Activated T-cell treated with anti-CD3 and anti-CD28 coated beads, Interleukin-2, amount 50 U/mL, for 4 hours (primary cell): Measurements from ENCODE around the gene AGO3. TPM values are rescaled to one million over a fixed set of nuclear protein-coding genes. Genes with fewer than 3 reads are reported as not detected.
"Not testable (repeated sequence)": the region's sequence is repeated elsewhere in the genome, so short reads cannot be mapped to it uniquely, and the experiment has no call there.

ENCODE experiments used
- ATAC-seq, 2 donors: fragments of 200-7000 bp; cut with Tn5 transposase; one replicate each; pipeline ENCODE4 v1.10.0; 2021
- DNase-seq: peaks from one replicate; pipeline ENCODE4 v3.0.0-alpha.2; 2020
- H3K27me3 Mint-ChIP-seq: one replicate; pipeline ENCODE4 v1.8.0; 2021; ENCODE audit warnings: low read depth, mixed read lengths
- H3K36me3 Mint-ChIP-seq: one replicate; pipeline ENCODE4 v1.8.0; 2022; ENCODE audit warnings: mixed read lengths; ENCODE audit not compliant: insufficient read depth
- H3K4me1 Mint-ChIP-seq: one replicate; pipeline ENCODE4 v1.8.0; 2021; ENCODE audit warnings: low read depth, mixed read lengths
- H3K4me3 Mint-ChIP-seq: one replicate; pipeline ENCODE4 v1.8.0; 2021; ENCODE audit warnings: mild to moderate bottlenecking, moderate library complexity, mixed read lengths
- H3K9me3 Mint-ChIP-seq: one replicate; pipeline ENCODE4 v1.8.0; 2021; ENCODE audit warnings: mixed read lengths
- total RNA-seq, 3 donors: library from RNA; stranded (reverse); gene quantifications; one replicate each; pipeline ENCODE4 v1.2.1, GENCODE V29; 2021

AGO3 gene
- total RNA-seq, 3 donors from 2014 or later, result 20.3 to 22.8 (median 21.9) TPM

GRCh38 chr1:36007741-36008140, 76.8 kb downstream of the AGO3 start:
- no peak for ATAC-seq

GRCh38 chr1:36008546-36009197, 77.8 kb downstream of the AGO3 start:
- Mint-ChIP-seq H3K4me1 (no peaks in the 10 kb centered on the region), H3K27me3 (no peaks in the 10 kb centered on the region), H3K9me3 (no peaks in the 10 kb centered on the region), H3K36me3 (peaks cover 19% of the 10 kb centered on the region), H3K4me3 (no peak overlapping the region)
- DNase-seq (no peak), ATAC-seq (no peak)

More at GRCh38 chr1:36007741-36008140, 76.8 kb downstream of the AGO3 start:
- H3K4me3 Mint-ChIP-seq, result no peak overlapping the region
- no peak for DNase-seq
- H3K4me1 Mint-ChIP-seq, result no peaks in the 10 kb centered on the region
- no peaks in the 10 kb centered on the region for H3K27me3 Mint-ChIP-seq
- H3K36me3 Mint-ChIP-seq, result peaks cover 15% of the 10 kb centered on the region
- no peaks in the 10 kb centered on the region for H3K9me3 Mint-ChIP-seq

- H3K4me1 Mint-ChIP-seq, result no peaks in the 10 kb centered on the region
- ATAC-seq, result no peak
- peaks cover 26% of the 10 kb centered on the region for H3K36me3 Mint-ChIP-seq
- no peaks in the 10 kb centered on the region for H3K27me3 Mint-ChIP-seq
- no peak for DNase-seq
- H3K4me3 Mint-ChIP-seq, result no peak overlapping the region
- no peaks in the 10 kb centered on the region for H3K9me3 Mint-ChIP-seq
Measured at GRCh38 chr1:36014722-36015220, 83.9 kb downstream of the AGO3 start.

GRCh38 chr1:36016686-36017085, 85.8 kb downstream of the AGO3 start:
- Mint-ChIP-seq H3K4me3 (no peak overlapping the region), H3K36me3 (peaks cover 30% of the 10 kb centered on the region), H3K4me1 (no peaks in the 10 kb centered on the region)

GRCh38 chr1:36023098-36023769, 92.3 kb downstream of the AGO3 start:
- Mint-ChIP-seq H3K4me1 (peaks cover 2% of the 10 kb centered on the region), H3K27me3 (no peaks in the 10 kb centered on the region), H3K9me3 (no peaks in the 10 kb centered on the region), H3K36me3 (peaks cover 26% of the 10 kb centered on the region), H3K4me3 (no peak overlapping the region)
- DNase-seq (no peak), ATAC-seq (peak; percentile 40 to 54)

More at GRCh38 chr1:36016686-36017085, 85.8 kb downstream of the AGO3 start:
- ATAC-seq (no peak), DNase-seq (no peak)
- H3K27me3 Mint-ChIP-seq, result no peaks in the 10 kb centered on the region
- no peaks in the 10 kb centered on the region for H3K9me3 Mint-ChIP-seq

- not testable (repeated sequence) for ATAC-seq, H3K4me1 Mint-ChIP-seq, DNase-seq, H3K9me3 Mint-ChIP-seq, H3K4me3 Mint-ChIP-seq, H3K27me3 Mint-ChIP-seq
- peaks cover 27% of the 10 kb centered on the region for H3K36me3 Mint-ChIP-seq
Measured at GRCh38 chr1:36024024-36024423, 93.1 kb downstream of the AGO3 start.

- peaks cover 25% of the 10 kb centered on the region for H3K36me3 Mint-ChIP-seq
- ATAC-seq, result no peak
- no peaks in the 10 kb centered on the region for H3K27me3 Mint-ChIP-seq
- no peak for DNase-seq
- H3K4me3 Mint-ChIP-seq, result no peak overlapping the region
- H3K9me3 Mint-ChIP-seq, result no peaks in the 10 kb centered on the region
- H3K4me1 Mint-ChIP-seq, result peaks cover 2% of the 10 kb centered on the region
Measured at GRCh38 chr1:36024847-36025246, 93.9 kb downstream of the AGO3 start.

GRCh38 chr1:36027766-36028165, 96.9 kb downstream of the AGO3 start:
- H3K4me1 Mint-ChIP-seq, result peaks cover 2% of the 10 kb centered on the region
- no peak for DNase-seq
- ATAC-seq, result no peak
- peaks cover 32% of the 10 kb centered on the region for H3K36me3 Mint-ChIP-seq
- H3K27me3 Mint-ChIP-seq, result no peaks in the 10 kb centered on the region
- no peaks in the 10 kb centered on the region for H3K9me3 Mint-ChIP-seq
- H3K4me3 Mint-ChIP-seq, result no peak overlapping the region

GRCh38 chr1:36031441-36031840, 100.5 kb downstream of the AGO3 start:
- ATAC-seq (no peak), DNase-seq (no peak)
- H3K4me1 Mint-ChIP-seq, result no peaks in the 10 kb centered on the region
- H3K9me3 Mint-ChIP-seq, result no peaks in the 10 kb centered on the region
- peaks cover 38% of the 10 kb centered on the region for H3K36me3 Mint-ChIP-seq
- H3K27me3 Mint-ChIP-seq, result no peaks in the 10 kb centered on the region
- H3K4me3 Mint-ChIP-seq, result no peak overlapping the region

GRCh38 chr1:36034692-36035091, 103.8 kb downstream of the AGO3 start:
- Mint-ChIP-seq H3K9me3 (no peaks in the 10 kb centered on the region), H3K36me3 (peaks cover 30% of the 10 kb centered on the region), H3K27me3 (no peaks in the 10 kb centered on the region), H3K4me1 (no peaks in the 10 kb centered on the region), H3K4me3 (no peak overlapping the region)
- no peak for ATAC-seq
- no peak for DNase-seq

GRCh38 chr1:36035154-36035553, 104.2 kb downstream of the AGO3 start:
- Mint-ChIP-seq H3K27me3 (no peaks in the 10 kb centered on the region), H3K4me1 (no peaks in the 10 kb centered on the region), H3K9me3 (no peaks in the 10 kb centered on the region), H3K36me3 (peaks cover 30% of the 10 kb centered on the region), H3K4me3 (no peak overlapping the region)
- no peak for ATAC-seq
- no peak for DNase-seq

- Mint-ChIP-seq H3K9me3 (no peaks in the 10 kb centered on the region), H3K4me1 (no peaks in the 10 kb centered on the region), H3K36me3 (peaks cover 23% of the 10 kb centered on the region), H3K4me3 (no peak overlapping the region), H3K27me3 (no peaks in the 10 kb centered on the region)
- ATAC-seq (no peak), DNase-seq (no peak)
Measured at GRCh38 chr1:36040238-36040637, 109.3 kb downstream of the AGO3 start.

- Mint-ChIP-seq H3K27me3 (no peaks in the 10 kb centered on the region), H3K4me1 (no peaks in the 10 kb centered on the region), H3K36me3 (peaks cover 23% of the 10 kb centered on the region), H3K4me3 (no peak overlapping the region), H3K9me3 (peaks cover 5% of the 10 kb centered on the region)
- DNase-seq (no peak), ATAC-seq (no peak)
Measured at GRCh38 chr1:36051821-36052220, 120.9 kb downstream of the AGO3 start.

GRCh38 chr1:36053978-36054377, 123.1 kb downstream of the AGO3 start:
- Mint-ChIP-seq H3K36me3 (peaks cover 11% of the 10 kb centered on the region), H3K4me1 (no peaks in the 10 kb centered on the region), H3K4me3 (no peak overlapping the region), H3K9me3 (no peaks in the 10 kb centered on the region), H3K27me3 (no peaks in the 10 kb centered on the region)
- ATAC-seq (no peak), DNase-seq (no peak)

GRCh38 chr1:36055706-36056105, 124.8 kb downstream of the AGO3 start:
- no peak for DNase-seq
- H3K9me3 Mint-ChIP-seq, result no peaks in the 10 kb centered on the region
- H3K27me3 Mint-ChIP-seq, result no peaks in the 10 kb centered on the region
- peaks cover 7% of the 10 kb centered on the region for H3K36me3 Mint-ChIP-seq
- ATAC-seq, result no peak
- no peaks in the 10 kb centered on the region for H3K4me1 Mint-ChIP-seq
- no peak overlapping the region for H3K4me3 Mint-ChIP-seq
